Measurements from ENCODE around the gene WDR45. TPM values are rescaled to one million over a fixed set of nuclear protein-coding genes. Genes with fewer than 3 reads are reported as not detected.

The WDR45 gene
- total RNA-seq, 1 donor from 2014 or later, result 26.6 TPM

DNA sequence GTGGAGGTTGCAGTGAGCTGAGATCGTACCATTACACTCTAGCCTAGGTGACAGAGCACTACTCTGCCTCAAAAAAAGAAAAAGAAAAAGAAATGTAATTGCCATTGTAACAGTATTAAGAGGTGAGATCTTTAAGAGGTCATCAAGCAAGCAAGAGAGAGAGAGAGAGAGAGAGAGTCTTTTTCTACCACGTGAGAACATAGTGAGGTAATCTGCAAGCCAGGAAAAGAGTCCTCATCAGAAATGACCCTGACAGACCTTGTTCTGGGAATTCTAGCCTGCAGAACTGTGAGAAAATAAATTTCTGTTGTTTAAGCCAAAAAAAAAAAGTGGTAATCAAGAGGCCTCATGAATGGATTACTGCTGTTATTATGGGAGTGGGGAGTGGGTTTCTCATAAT, 29.0 kb upstream of the WDR45 start:
- H3K9ac ChIP-seq (ENCODE audit: low read depth in 1 of 3, low read length in 3 of 3), result no peak overlapping the region
- H3K27ac ChIP-seq (ENCODE audit: low read depth, low read length), result no peak overlapping the region
- H3K9me3 ChIP-seq (ENCODE audit: control insufficient read depth in 3 of 3, low read length in 3 of 3), result no peaks in the 10 kb centered on the region
- H3K36me3 ChIP-seq (ENCODE audit: control insufficient read depth in 3 of 3, insufficient read depth in 3 of 3, low read length in 3 of 3), result peaks cover 12 to 23% (median 21%) of the 10 kb centered on the region in 3 donors
- H3K4me3 ChIP-seq (ENCODE audit: low read length in 3 of 3), result no peak overlapping the region
- H3K4me1 ChIP-seq (ENCODE audit: control insufficient read depth in 3 of 3, insufficient read depth in 3 of 3, low read length in 3 of 3), result no peaks in the 10 kb centered on the region
- H3K27me3 ChIP-seq (ENCODE audit: control insufficient read depth in 3 of 3, insufficient read depth in 3 of 3, low read length in 3 of 3), result no peaks in the 10 kb centered on the region

DNA sequence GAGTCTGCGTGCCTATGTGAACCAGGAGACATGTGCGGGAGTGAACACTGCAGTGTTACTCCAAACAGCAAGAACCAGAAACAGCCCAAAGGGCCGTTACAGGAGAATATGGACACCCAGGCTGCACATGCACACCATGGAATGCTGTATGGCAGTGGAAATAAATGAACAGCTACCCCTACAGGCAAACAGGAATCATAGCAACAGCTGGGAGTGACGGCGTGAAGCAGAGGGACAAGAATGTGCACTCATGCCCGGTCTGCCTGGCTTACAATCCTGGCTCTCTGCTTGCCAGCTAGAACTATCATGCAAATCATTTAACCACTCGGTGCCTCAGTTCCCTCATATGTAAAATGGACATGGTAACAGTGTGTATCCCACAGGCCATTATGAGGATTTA, 27.2 kb upstream of the WDR45 start:
- H3K4me3 ChIP-seq (ENCODE audit: low read length in 3 of 3), result no peak overlapping the region
- peaks cover 7 to 9% (median 8%) of the 10 kb centered on the region in 3 donors for H3K36me3 ChIP-seq (ENCODE audit: control insufficient read depth in 3 of 3, insufficient read depth in 3 of 3, low read length in 3 of 3)
- no peak overlapping the region for H3K27ac ChIP-seq (ENCODE audit: low read depth, low read length)
- no peaks in the 10 kb centered on the region for H3K4me1 ChIP-seq (ENCODE audit: control insufficient read depth in 3 of 3, insufficient read depth in 3 of 3, low read length in 3 of 3)
- H3K9ac ChIP-seq (ENCODE audit: low read depth in 1 of 3, low read length in 3 of 3), result no peak overlapping the region
- H3K27me3 ChIP-seq (ENCODE audit: control insufficient read depth in 3 of 3, insufficient read depth in 3 of 3, low read length in 3 of 3), result no peaks in the 10 kb centered on the region
- H3K9me3 ChIP-seq (ENCODE audit: control insufficient read depth in 3 of 3, low read length in 3 of 3), result no peaks in the 10 kb centered on the region

DNA sequence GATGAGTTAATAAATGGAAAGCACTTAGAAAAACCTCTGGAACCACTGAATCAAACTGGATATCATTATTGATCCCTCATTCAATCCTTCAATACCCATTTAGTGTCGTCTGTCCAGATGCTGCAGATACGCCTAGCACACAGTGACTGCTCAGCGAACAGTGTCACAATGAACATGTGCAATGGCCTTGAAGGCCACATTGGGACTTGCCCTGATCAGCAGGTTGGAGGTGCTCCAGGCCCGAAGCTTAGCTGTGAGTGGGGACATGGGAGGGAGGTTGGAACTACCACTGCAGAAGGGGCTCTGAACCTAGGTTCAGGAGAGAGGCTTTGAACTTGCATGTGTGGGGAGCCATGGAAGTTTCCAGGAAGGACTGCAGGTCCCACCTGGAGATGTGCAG, 26.6 kb upstream of the WDR45 start:
- no peaks in the 10 kb centered on the region for H3K27me3 ChIP-seq (ENCODE audit: control insufficient read depth in 3 of 3, insufficient read depth in 3 of 3, low read length in 3 of 3)
- peaks cover 6 to 7% (median 6%) of the 10 kb centered on the region in 3 donors for H3K36me3 ChIP-seq (ENCODE audit: control insufficient read depth in 3 of 3, insufficient read depth in 3 of 3, low read length in 3 of 3)
- no peaks in the 10 kb centered on the region for H3K9me3 ChIP-seq (ENCODE audit: control insufficient read depth in 3 of 3, low read length in 3 of 3)
- H3K4me1 ChIP-seq (ENCODE audit: control insufficient read depth in 3 of 3, insufficient read depth in 3 of 3, low read length in 3 of 3), result peaks cover 0 to 3% (median 0%) of the 10 kb centered on the region in 3 donors
- no peak overlapping the region for H3K4me3 ChIP-seq (ENCODE audit: low read length in 3 of 3)
- H3K9ac ChIP-seq (ENCODE audit: low read depth in 1 of 3, low read length in 3 of 3), result no peak overlapping the region
- no peak overlapping the region for H3K27ac ChIP-seq (ENCODE audit: low read depth, low read length)

DNA sequence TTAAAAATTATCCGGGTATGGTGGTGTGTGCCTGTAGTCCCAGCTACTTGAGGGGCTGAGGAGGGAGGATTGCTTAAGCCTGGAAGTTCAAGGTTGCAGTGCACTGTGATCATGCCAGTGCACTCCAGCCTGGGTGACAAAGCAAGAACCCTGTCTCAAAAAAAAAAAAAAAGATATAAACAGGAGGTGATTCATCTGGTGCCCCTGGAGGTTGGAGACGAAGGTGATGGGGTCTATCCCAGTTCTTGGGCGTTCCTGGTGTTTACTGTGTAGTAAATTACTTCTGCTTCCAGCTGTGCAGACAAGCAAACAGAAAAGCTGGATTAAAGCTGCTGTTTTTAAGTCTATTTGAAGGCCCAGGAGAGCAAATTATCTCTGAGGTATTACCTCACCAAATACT, 23.9 kb upstream of the WDR45 start:
- Histone ChIP-seq H3K4me3 (ENCODE audit: low read length in 3 of 3) (no peak overlapping the region), H3K27me3 (ENCODE audit: control insufficient read depth in 3 of 3, insufficient read depth in 3 of 3, low read length in 3 of 3) (no peaks in the 10 kb centered on the region)

DNA sequence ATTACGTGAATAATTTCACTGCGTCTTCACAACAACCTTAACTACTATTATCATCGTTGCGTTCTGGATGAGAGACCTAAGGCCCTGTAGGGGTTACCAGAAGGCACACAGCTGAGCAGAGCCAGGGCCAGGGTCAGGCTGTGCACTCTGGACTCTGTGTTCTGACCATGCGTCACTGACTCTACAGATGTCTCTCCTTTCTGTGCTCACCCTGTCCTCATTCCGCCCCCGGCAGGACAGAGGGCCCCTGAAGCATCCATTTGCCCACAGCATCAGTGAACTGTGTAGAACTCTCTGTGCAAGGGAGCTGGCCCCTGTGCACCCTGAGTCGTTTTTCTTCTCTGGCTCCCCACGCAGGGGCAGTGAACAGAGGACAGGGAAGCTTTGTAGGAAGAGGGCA, 22.5 kb upstream of the WDR45 start:
- H3K27me3 ChIP-seq (ENCODE audit: control insufficient read depth in 3 of 3, insufficient read depth in 3 of 3, low read length in 3 of 3), result no peaks in the 10 kb centered on the region
- no peak overlapping the region for H3K4me3 ChIP-seq (ENCODE audit: low read length in 3 of 3)
- H3K4me1 ChIP-seq (ENCODE audit: control insufficient read depth in 3 of 3, insufficient read depth in 3 of 3, low read length in 3 of 3), result peaks cover 0 to 6% (median 6%) of the 10 kb centered on the region in 3 donors
- no peak overlapping the region for H3K9ac ChIP-seq (ENCODE audit: low read depth in 1 of 3, low read length in 3 of 3)
- no peaks in the 10 kb centered on the region for H3K36me3 ChIP-seq (ENCODE audit: control insufficient read depth in 3 of 3, insufficient read depth in 3 of 3, low read length in 3 of 3)
- no peak overlapping the region for H3K27ac ChIP-seq (ENCODE audit: low read depth, low read length)
- no peaks in the 10 kb centered on the region for H3K9me3 ChIP-seq (ENCODE audit: control insufficient read depth in 3 of 3, low read length in 3 of 3)

More for the DNA sequence above, 23.9 kb upstream of the WDR45 start:
- peaks cover 0 to 6% (median 6%) of the 10 kb centered on the region in 3 donors for H3K4me1 ChIP-seq (ENCODE audit: control insufficient read depth in 3 of 3, insufficient read depth in 3 of 3, low read length in 3 of 3)
- H3K9me3 ChIP-seq (ENCODE audit: control insufficient read depth in 3 of 3, low read length in 3 of 3), result no peaks in the 10 kb centered on the region
- no peak overlapping the region for H3K27ac ChIP-seq (ENCODE audit: low read depth, low read length)
- no peaks in the 10 kb centered on the region for H3K36me3 ChIP-seq (ENCODE audit: control insufficient read depth in 3 of 3, insufficient read depth in 3 of 3, low read length in 3 of 3)
- H3K9ac ChIP-seq (ENCODE audit: low read depth in 1 of 3, low read length in 3 of 3), result no peak overlapping the region

DNA sequence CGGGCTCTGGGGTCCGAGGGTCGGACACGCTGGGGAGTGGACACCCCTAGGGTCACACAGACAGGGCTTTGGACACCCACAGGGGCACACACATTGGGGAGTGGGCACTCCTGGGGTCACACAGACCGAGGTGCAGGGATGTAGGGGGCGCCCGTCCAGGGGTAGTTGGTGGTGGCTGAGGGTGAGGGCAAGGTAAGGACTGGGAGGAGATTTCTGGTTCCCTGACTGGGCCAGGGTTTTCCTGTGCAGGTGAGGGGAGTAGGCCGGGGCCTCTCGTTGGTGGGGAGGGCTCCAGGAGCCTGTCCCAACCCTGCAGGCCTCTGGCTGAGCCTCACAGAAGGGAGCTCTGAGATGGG, 21.9 kb upstream of the WDR45 start:
- Histone ChIP-seq H3K9me3 (ENCODE audit: control insufficient read depth in 3 of 3, low read length in 3 of 3) (no peaks in the 10 kb centered on the region), H3K36me3 (ENCODE audit: control insufficient read depth in 3 of 3, insufficient read depth in 3 of 3, low read length in 3 of 3) (no peaks in the 10 kb centered on the region), H3K4me3 (ENCODE audit: low read length in 3 of 3) (peak overlapping the region; percentile 78 to 93 (median 87)), H3K27me3 (ENCODE audit: control insufficient read depth in 3 of 3, insufficient read depth in 3 of 3, low read length in 3 of 3) (no peaks in the 10 kb centered on the region), H3K4me1 (ENCODE audit: control insufficient read depth in 3 of 3, insufficient read depth in 3 of 3, low read length in 3 of 3) (peaks cover 0 to 6% (median 6%) of the 10 kb centered on the region in 3 donors), H3K9ac (ENCODE audit: low read depth in 1 of 3, low read length in 3 of 3) (peak overlapping the region; percentile 51 to 75 (median 74)), H3K27ac (ENCODE audit: low read depth, low read length) (peak overlapping the region; percentile 36)

DNA sequence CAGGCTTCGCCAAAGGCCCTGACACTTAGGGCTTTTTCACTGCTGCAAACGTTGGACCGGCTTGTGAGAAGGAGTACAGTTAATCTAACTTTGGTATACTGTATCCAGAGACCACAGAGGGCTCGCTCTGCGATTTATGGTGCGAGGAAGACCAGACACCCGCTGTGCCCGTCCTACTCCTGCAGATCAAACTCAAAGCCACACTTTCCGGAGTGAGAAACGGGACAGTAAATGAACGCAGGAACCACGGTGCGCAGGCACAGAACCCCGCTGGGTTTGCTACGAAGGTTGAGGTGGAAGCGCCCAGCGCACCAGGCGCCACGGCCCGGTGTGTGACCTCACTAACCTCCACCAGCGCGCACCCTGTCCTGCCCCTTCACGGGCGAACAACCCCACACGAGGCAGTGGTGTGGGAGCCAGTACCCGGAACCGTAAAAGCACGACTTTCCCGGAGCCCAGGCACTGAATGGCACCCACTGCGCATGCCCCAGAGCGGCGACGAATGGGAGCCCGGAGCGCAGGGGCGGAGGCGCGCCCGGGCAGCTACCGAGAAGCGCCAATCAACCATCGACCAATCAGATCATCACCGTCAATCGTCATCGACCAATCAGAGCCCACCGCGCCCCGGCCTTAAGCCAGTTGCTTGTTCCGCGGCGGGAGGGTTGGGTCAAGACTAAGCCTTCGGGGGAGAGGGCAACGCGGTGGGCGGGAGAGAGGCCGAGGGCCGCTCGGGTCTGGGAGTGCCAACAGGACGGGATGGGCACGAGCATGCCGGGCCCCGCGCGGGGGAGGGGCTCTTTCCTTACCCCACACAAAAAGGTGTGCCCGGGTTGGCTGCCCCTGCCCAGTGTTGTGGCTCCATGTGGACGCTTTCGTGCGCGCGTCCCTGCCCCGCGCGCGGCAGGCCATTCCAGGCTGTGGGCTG, 21.3 kb upstream of the WDR45 start:
- Histone ChIP-seq H3K4me1 (ENCODE audit: control insufficient read depth in 3 of 3, insufficient read depth in 3 of 3, low read length in 3 of 3) (peaks cover 0 to 6% (median 6%) of the 10 kb centered on the region in 3 donors), H3K27ac (ENCODE audit: low read depth, low read length) (peak overlapping the region; percentile 55), H3K4me3 (ENCODE audit: low read length in 3 of 3) (peak overlapping the region; percentile 78 to 93 (median 87)), H3K27me3 (ENCODE audit: control insufficient read depth in 3 of 3, insufficient read depth in 3 of 3, low read length in 3 of 3) (no peaks in the 10 kb centered on the region), H3K9ac (ENCODE audit: low read depth in 1 of 3, low read length in 3 of 3) (peak overlapping the region; percentile 75 to 88 (median 87)), H3K9me3 (ENCODE audit: control insufficient read depth in 3 of 3, low read length in 3 of 3) (no peaks in the 10 kb centered on the region), H3K36me3 (ENCODE audit: control insufficient read depth in 3 of 3, insufficient read depth in 3 of 3, low read length in 3 of 3) (no peaks in the 10 kb centered on the region)

DNA sequence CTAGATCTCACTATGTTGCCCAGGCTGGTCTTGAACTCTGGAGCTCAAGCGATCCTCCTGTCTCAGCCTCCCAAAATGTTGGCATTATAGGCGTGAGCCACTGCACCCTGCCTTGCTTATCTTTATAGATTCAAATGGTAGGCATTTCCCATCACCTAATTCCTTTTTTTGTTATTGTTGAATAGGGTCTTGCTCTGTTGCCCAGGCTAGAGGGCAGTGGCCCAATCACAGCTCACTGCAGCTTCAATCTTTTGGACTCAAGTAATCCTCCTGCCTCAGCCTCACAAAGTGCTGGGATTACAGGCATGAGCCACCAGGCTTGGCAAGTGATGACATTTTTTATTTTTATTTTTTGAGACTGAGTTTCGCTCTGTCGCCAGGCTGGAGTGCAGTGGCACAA, 16.7 kb upstream of the WDR45 start:
- Histone ChIP-seq H3K36me3 (ENCODE audit: control insufficient read depth in 3 of 3, insufficient read depth in 3 of 3, low read length in 3 of 3) (no peaks in the 10 kb centered on the region), H3K27ac (ENCODE audit: low read depth, low read length) (no peak overlapping the region), H3K9me3 (ENCODE audit: control insufficient read depth in 3 of 3, low read length in 3 of 3) (no peaks in the 10 kb centered on the region), H3K4me1 (ENCODE audit: control insufficient read depth in 3 of 3, insufficient read depth in 3 of 3, low read length in 3 of 3) (peaks cover 0 to 6% (median 4%) of the 10 kb centered on the region in 3 donors), H3K4me3 (ENCODE audit: low read length in 3 of 3) (no peak overlapping the region), H3K9ac (ENCODE audit: low read depth in 1 of 3, low read length in 3 of 3) (no peak overlapping the region), H3K27me3 (ENCODE audit: control insufficient read depth in 3 of 3, insufficient read depth in 3 of 3, low read length in 3 of 3) (no peaks in the 10 kb centered on the region)

DNA sequence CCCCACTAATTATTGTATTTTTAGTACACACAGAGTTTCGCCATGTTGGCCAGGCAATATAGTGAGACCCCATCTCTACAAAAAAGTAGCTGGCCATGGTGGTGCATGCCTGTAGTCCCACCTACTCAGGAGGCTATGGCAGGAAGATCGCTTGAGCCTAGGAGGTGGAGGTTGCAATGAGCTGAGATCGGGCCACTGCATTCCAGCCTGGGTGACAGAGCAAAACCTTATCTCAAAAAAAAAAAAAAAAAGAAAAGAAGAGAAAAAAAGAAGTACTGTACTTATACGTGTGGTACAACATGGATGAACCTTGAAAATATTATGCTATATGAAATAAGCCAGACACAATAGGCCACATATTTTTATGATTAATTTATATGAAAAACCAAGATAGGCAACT, 9.9 kb upstream of the WDR45 start:
- Histone ChIP-seq H3K9me3 (ENCODE audit: control insufficient read depth in 3 of 3, low read length in 3 of 3) (no peaks in the 10 kb centered on the region), H3K4me1 (ENCODE audit: control insufficient read depth in 3 of 3, insufficient read depth in 3 of 3, low read length in 3 of 3) (no peaks in the 10 kb centered on the region), H3K36me3 (ENCODE audit: control insufficient read depth in 3 of 3, insufficient read depth in 3 of 3, low read length in 3 of 3) (no peaks in the 10 kb centered on the region), H3K27me3 (ENCODE audit: control insufficient read depth in 3 of 3, insufficient read depth in 3 of 3, low read length in 3 of 3) (no peaks in the 10 kb centered on the region), H3K4me3 (ENCODE audit: low read length in 3 of 3) (no peak overlapping the region), H3K9ac (ENCODE audit: low read depth in 1 of 3, low read length in 3 of 3) (no peak overlapping the region), H3K27ac (ENCODE audit: low read depth, low read length) (no peak overlapping the region)

DNA sequence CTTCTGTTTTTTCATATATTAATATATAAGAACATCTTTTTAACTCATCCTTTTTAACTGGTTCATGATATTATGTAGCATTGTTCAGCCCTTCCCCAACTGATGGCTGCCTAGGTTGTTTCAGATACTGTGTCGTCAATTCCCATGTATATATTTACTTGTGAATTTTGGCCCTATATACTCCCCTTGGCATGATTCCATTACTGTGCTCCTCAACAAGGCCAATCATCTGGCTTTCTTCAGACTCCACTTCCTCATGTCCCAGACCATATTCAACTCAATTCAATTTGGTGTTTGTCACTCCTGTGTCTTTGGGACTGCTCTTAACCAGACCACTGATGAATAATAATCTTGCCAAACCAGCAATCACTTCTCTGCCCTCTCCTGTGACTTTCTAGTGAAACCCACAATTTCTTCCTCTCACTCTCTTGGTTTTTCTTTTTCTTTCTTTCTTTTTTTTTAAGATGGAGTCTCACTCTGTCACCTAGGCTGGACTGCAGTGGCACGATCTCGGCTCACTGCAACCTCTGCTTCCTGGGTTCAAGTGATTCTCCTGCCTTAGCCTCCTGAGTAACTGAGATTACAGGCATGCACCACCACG, 2.7 kb upstream of the WDR45 start:
- peaks cover 0 to 6% (median 2%) of the 10 kb centered on the region in 3 donors for H3K36me3 ChIP-seq (ENCODE audit: control insufficient read depth in 3 of 3, insufficient read depth in 3 of 3, low read length in 3 of 3)
- H3K4me1 ChIP-seq (ENCODE audit: control insufficient read depth in 3 of 3, insufficient read depth in 3 of 3, low read length in 3 of 3), result peaks cover 6 to 14% (median 7%) of the 10 kb centered on the region in 3 donors
- H3K9me3 ChIP-seq (ENCODE audit: control insufficient read depth in 3 of 3, low read length in 3 of 3), result no peaks in the 10 kb centered on the region
- H3K27ac ChIP-seq (ENCODE audit: low read depth, low read length), result no peak overlapping the region
- H3K27me3 ChIP-seq (ENCODE audit: control insufficient read depth in 3 of 3, insufficient read depth in 3 of 3, low read length in 3 of 3), result no peaks in the 10 kb centered on the region
- no peak overlapping the region for H3K9ac ChIP-seq (ENCODE audit: low read depth in 1 of 3, low read length in 3 of 3)
- H3K4me3 ChIP-seq (ENCODE audit: low read length in 3 of 3), result no peak overlapping the region
